ENCODE results near the gene PALLD. TPM values are rescaled to one million over a fixed set of nuclear protein-coding genes. Genes with fewer than 3 reads are reported as not detected.

Gene PALLD
- total RNA-seq, 2 experiments from 2014 or later: 1.2 to 1.3 TPM

DNA sequence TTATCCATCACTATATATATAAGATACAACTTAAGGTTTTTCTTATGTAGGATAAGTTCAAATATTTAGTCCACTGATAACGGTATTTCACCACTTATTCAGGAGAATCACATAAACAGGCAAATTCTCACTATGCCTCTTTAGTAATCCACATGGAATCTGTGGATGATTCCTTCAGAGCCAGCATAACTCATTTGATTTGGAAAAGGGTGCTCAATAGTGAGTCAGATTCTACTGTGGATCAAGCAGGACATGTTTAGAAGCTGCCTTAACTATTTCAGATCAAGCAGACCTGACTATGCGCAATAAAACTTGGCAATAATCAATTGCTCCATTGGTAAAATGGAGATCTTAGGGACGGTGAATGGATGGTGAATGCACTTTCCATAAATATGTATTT, 329.1 kb downstream of the PALLD start:
- Mint-ChIP-seq H3K4me1 (ENCODE audit: low read depth) (no peaks in the 10 kb centered on the region), H3K27ac (no peak overlapping the region), H3K9me3 (ENCODE audit: insufficient read depth) (no peaks in the 10 kb centered on the region), H3K4me3 (no peak overlapping the region), H3K36me3 (ENCODE audit: low read depth) (no peaks in the 10 kb centered on the region), H3K27me3 (ENCODE audit: low read depth) (peaks cover 19% of the 10 kb centered on the region)
- ChIA-PET CTCF (no interaction called here), POLR2A (no interaction called here)
- ATAC-seq (no peak), DNase-seq (no peak)

DNA sequence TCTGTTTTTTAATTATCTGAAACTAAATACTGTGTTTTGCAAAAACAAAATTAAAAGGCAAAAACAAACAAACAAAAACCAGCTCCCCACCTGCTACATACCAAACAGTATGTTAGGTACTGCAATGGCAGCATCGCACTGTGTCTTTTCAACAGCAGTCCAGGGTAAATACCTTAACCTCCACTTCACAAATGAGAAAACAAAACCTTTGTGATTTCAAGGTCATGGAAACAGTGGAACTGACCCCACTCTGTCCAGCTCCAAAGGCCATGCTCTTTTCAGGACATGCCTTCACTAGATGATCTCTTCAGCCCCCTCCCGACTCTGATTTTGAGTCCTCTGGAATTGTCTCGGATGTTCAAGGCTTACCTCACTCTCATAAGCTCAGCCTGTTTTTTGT, 329.8 kb downstream of the PALLD start:
- CTCF ChIA-PET: no interaction called here
- POLR2A ChIA-PET: no interaction called here
- Mint-ChIP-seq H3K9me3 (ENCODE audit: insufficient read depth) (no peaks in the 10 kb centered on the region), H3K4me1 (ENCODE audit: low read depth) (peaks cover 3% of the 10 kb centered on the region), H3K27me3 (ENCODE audit: low read depth) (peaks cover 26% of the 10 kb centered on the region), H3K36me3 (ENCODE audit: low read depth) (no peaks in the 10 kb centered on the region), H3K27ac (no peak overlapping the region), H3K4me3 (no peak overlapping the region)
- ATAC-seq (no peak), DNase-seq (no peak)

DNA sequence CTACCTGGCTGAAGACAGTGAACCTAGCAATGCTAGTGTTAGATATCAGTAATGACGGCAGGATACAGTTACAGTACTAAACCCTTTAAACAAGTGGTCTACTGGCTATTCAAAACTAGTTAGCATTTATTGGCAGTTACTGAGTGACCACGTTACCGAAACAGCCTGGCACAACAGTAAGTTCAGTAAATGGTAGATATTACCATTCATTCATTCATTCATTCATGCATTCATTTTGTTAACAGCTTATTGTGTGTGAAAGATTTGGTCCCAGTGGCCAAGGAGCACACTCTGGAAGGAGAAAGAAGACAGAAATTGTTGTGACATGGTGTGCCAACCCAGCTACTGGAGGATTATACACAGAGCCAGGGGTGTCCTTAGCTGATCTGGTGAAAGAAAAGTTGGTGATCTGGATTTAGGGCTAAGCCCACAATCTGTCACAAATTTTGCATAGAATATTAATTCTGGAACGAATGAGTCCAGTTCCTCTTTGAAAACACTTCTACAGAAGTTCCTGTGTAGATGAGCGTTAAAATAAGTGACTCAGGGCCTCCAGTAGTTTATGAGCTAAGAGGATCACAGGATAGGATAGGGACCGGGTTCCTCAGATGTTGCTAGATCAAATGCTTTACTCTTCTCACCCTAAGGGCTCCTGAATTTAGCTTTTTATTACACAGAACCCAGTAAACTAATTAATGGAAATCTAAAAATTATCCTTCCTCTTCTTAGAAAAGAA, 334.1 kb downstream of the PALLD start:
- peaks cover 57% of the 10 kb centered on the region for H3K27me3 Mint-ChIP-seq (ENCODE audit: low read depth)
- peaks cover 13% of the 10 kb centered on the region for H3K4me1 Mint-ChIP-seq (ENCODE audit: low read depth)
- H3K36me3 Mint-ChIP-seq (ENCODE audit: low read depth): no peaks in the 10 kb centered on the region
- DNase-seq (no peak), ATAC-seq (no peak)
- ChIA-PET POLR2A (interaction anchor here (1.0 kb wide), 1 partner anchor 217 kb away, joined by 3 read pairs; no protein-coding TSS in a partner anchor), CTCF (no interaction called here)
- no peak overlapping the region for H3K27ac Mint-ChIP-seq
- peak overlapping the region; percentile 52 for H3K4me3 Mint-ChIP-seq
- no peaks in the 10 kb centered on the region for H3K9me3 Mint-ChIP-seq (ENCODE audit: insufficient read depth)

DNA sequence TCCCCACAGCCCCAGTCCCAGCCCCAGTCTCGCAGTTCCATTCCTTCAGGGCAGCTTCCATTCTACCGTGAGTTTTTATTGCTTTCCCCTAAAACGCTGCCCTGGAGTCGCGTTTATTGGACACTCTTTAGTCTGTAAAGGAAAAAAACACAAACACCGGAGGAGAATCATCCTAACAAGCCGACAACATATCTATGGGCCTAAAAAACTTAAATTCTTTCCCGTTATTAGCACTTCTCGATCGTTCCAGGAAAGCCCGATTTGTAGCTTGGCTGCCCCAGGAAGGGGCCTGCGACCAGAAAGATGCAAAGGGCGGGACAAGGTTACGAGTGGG, 334.7 kb downstream of the PALLD start:
- Mint-ChIP-seq H3K27ac (no peak overlapping the region), H3K4me1 (ENCODE audit: low read depth) (peaks cover 13% of the 10 kb centered on the region), H3K9me3 (ENCODE audit: insufficient read depth) (no peaks in the 10 kb centered on the region), H3K27me3 (ENCODE audit: low read depth) (peaks cover 62% of the 10 kb centered on the region), H3K4me3 (peak overlapping the region; percentile 52), H3K36me3 (ENCODE audit: low read depth) (no peaks in the 10 kb centered on the region)
- CTCF ChIA-PET: interaction anchor here (1.5 kb wide), 1 partner anchor 92 kb away, joined by 3 read pairs; no protein-coding TSS in a partner anchor
- no peak for DNase-seq
- POLR2A ChIA-PET: no interaction called here
- no peak for ATAC-seq

DNA sequence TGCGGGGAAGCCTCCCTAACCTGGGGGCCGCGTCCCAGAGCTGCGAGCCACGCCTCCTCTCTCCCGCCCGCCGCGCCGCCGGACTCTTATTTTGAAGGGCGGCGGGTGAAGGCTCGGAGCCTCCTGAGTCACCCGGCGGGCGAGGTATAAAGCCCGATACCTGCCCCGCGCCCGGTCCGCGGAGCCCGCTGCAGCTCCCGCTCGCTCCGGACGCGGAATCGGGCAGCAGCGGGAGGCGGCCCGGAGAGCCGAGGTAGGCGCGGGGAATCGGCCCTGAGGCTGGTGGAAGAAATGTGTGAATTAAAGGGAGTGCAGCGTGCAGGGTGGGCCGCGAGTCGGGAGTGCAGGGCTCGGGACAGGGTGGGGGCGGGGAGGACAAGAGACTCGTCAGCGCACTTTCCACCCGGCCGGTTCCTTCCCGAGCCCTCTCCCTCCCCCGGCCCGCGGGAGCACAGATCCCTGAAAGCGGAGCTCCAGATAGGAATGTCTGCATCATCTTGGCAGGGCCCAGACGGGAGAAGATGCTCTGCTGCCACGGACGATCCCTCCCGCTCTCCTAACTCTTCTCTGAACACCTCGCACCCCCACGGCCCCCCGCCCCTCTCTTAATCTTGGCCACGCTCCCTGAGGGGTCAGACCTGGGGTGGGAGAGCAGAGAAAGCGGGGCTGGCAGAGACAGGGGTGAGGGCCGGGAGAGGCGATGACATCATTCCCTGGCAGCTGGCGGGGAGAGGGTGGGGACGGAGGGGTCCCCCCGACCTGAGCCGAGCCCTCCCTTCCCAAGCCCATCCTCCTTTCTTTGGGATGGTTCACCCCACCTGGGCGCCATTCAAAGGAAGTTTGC, 335.3 kb downstream of the PALLD start:
- no peak overlapping the region for H3K27ac Mint-ChIP-seq

DNA sequence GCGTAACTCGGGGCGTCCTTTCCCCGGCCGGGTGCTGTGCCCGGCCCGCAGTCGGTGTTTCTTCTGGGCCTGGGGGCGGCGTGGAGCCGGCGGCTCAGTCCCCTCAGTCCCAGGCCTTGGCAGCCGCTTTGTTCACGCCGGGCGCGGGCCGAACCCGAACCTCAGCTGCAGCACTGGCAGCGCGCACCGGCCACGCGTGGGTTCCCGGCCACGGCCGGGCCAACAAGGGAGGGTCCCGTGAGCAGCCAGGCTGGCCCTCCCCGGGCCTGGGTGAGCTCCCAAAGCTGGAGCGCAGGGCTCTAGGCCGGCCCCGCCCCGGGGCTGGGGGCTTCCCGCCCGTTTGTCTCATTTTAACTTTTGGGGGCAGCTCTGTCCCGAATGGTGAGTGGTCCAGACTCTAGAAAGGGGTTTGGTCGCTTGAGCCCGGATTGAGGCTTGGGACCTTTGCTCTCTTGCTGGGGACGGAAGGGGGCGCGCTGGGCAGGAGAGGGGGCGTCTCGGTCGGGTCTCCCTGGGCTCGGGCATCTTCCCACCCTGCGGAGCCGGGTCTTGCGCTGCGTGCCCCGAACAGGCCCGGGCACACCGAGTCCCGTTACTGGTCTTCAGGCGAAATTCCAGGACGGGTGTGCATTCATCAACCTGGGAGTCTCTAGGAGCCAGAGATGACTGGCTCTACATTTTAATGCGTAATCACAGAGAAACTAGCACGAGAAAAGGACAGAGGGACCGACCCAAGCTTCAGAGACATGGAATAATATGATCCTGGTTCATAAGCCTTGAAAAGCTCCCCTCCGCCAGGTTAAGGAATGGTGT, 336.1 kb downstream of the PALLD start:
- H3K36me3 Mint-ChIP-seq (ENCODE audit: low read depth): no peaks in the 10 kb centered on the region
- no peaks in the 10 kb centered on the region for H3K9me3 Mint-ChIP-seq (ENCODE audit: insufficient read depth)
- ATAC-seq (no peak), DNase-seq (no peak)
- H3K4me3 Mint-ChIP-seq: peak overlapping the region; percentile 56
- peaks cover 13% of the 10 kb centered on the region for H3K4me1 Mint-ChIP-seq (ENCODE audit: low read depth)
- POLR2A ChIA-PET: no interaction called here
- no peak overlapping the region for H3K27ac Mint-ChIP-seq
- CTCF ChIA-PET: interaction anchor here (0.9 to 1.5 kb wide), 4 partner anchors 11 to 247 kb away, joined by 3 to 5 read pairs (median 3); no protein-coding TSS in a partner anchor
- peaks cover 65% of the 10 kb centered on the region for H3K27me3 Mint-ChIP-seq (ENCODE audit: low read depth)

More for the DNA sequence above, 335.3 kb downstream of the PALLD start:
- ATAC-seq (peak; percentile 91), DNase-seq (peak; percentile 62)
- H3K4me1 Mint-ChIP-seq (ENCODE audit: low read depth): peaks cover 13% of the 10 kb centered on the region
- no peaks in the 10 kb centered on the region for H3K9me3 Mint-ChIP-seq (ENCODE audit: insufficient read depth)
- ChIA-PET CTCF (interaction anchor here (1.5 kb wide), 1 partner anchor 91 kb away, joined by 3 read pairs; no protein-coding TSS in a partner anchor), POLR2A (no interaction called here)
- peaks cover 60% of the 10 kb centered on the region for H3K27me3 Mint-ChIP-seq (ENCODE audit: low read depth)
- peak overlapping the region; percentile 52 for H3K4me3 Mint-ChIP-seq
- no peaks in the 10 kb centered on the region for H3K36me3 Mint-ChIP-seq (ENCODE audit: low read depth)

DNA sequence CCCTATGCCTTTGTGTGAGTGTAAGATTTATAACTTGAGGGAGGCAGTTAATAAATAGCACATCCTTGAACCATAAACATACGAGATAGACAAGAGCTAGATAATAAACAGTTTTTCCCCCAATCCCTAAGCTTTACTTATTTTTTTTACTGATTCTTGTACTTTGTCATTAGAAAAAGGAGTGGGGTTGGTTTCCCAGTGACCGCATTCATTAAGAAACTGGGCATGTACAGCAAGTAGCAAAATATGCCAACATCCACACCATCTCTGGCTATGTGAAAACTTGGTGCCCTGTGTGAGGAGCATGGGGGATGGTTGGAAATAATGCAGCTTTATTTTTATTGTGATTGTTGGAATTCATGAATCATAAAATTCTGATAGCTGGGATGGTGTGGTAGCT, 337.0 kb downstream of the PALLD start:
- Mint-ChIP-seq H3K4me1 (ENCODE audit: low read depth) (peaks cover 13% of the 10 kb centered on the region), H3K4me3 (no peak overlapping the region), H3K27me3 (ENCODE audit: low read depth) (peaks cover 67% of the 10 kb centered on the region), H3K27ac (no peak overlapping the region), H3K9me3 (ENCODE audit: insufficient read depth) (no peaks in the 10 kb centered on the region), H3K36me3 (ENCODE audit: low read depth) (no peaks in the 10 kb centered on the region)
- no peak for ATAC-seq
- ChIA-PET POLR2A (no interaction called here), CTCF (interaction anchor here (0.9 to 1.4 kb wide), 3 partner anchors 10 to 248 kb away, joined by 3 to 5 read pairs (median 3); no protein-coding TSS in a partner anchor)
- no peak for DNase-seq

DNA sequence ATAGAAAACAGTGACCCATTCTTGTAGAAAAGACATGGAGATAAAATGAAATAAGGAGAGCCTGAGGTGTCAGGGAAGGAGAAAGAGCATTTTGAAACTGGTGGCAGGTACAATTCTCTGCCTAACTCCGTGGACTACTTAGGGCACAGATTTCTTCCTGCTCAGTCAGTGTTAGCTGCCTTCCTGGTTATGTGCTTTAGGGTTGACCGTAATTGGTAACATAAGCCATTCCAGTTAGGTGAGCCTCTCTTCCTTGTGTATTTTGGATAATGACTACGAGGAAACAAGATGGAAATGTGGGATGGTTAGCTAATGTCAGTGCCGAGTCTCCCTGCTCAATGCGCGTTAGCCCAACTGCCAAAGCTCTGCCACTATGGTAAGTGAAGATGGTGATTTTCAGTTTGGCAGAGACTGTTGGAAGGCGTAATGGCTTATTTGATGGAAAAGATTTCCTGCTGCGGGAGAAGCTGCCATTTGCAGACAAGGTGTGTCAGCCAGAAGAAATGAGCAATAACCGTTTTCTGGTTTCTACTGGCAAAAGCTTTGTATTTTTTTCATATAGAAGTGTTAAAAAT, 339.1 kb downstream of the PALLD start:
- Mint-ChIP-seq H3K27ac (no peak overlapping the region), H3K27me3 (ENCODE audit: low read depth) (peaks cover 59% of the 10 kb centered on the region), H3K9me3 (ENCODE audit: insufficient read depth) (no peaks in the 10 kb centered on the region), H3K4me3 (no peak overlapping the region), H3K36me3 (ENCODE audit: low read depth) (no peaks in the 10 kb centered on the region), H3K4me1 (ENCODE audit: low read depth) (peaks cover 20% of the 10 kb centered on the region)
- DNase-seq: no peak
- no peak for ATAC-seq
- ChIA-PET POLR2A (no interaction called here), CTCF (interaction anchor here (1.1 to 1.2 kb wide), 2 partner anchors 13 to 20 kb away, joined by 3 read pairs; no protein-coding TSS in a partner anchor)

DNA sequence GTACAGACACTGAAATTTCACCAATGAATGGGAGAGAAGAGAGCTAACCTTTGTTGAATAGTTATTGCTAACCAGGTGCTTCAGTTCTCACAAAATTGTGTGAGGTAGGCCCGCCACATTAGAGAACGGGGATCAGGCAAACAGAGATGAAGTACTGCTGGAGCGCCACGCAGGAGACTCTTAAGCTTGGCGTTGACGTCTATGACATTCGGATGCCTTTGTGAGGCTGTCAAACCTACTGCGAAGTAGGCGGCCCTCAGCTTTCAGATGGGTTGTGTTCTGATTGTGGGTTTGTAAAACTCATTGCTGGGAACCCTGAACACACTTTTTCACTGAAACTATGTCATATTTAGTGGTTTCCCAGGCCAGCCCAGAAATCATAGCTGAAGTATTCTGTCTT, 339.6 kb downstream of the PALLD start:
- DNase-seq (no peak), ATAC-seq (no peak)
- Mint-ChIP-seq H3K27me3 (ENCODE audit: low read depth) (peaks cover 54% of the 10 kb centered on the region), H3K4me1 (ENCODE audit: low read depth) (peaks cover 17% of the 10 kb centered on the region), H3K4me3 (no peak overlapping the region), H3K36me3 (ENCODE audit: low read depth) (no peaks in the 10 kb centered on the region), H3K9me3 (ENCODE audit: insufficient read depth) (no peaks in the 10 kb centered on the region), H3K27ac (no peak overlapping the region)
- POLR2A ChIA-PET: no interaction called here
- CTCF ChIA-PET: interaction anchor here (1.2 kb wide), 1 partner anchor 21 kb away, joined by 3 read pairs; no protein-coding TSS in a partner anchor

DNA sequence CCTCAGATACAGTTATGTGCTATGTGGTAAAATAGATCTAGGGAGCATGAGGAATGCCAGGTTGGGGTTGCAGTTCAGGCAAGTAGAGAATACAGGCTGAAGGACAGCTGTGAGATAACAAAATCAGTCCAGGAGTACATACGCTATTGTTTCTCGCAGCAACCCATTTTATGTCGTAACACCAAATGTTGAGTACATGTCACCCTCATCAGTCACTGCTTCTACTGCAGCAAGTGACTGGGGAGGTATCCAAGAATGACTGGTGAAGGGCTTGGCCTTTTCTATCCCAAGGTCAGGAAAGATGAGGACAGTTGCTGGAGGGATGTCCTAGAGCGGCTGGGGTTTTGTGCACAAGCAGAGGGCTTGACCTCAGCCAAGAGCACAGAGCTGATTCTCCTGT, 341.1 kb downstream of the PALLD start:
- Mint-ChIP-seq H3K4me3 (no peak overlapping the region), H3K9me3 (ENCODE audit: insufficient read depth) (no peaks in the 10 kb centered on the region), H3K36me3 (ENCODE audit: low read depth) (no peaks in the 10 kb centered on the region), H3K4me1 (ENCODE audit: low read depth) (peaks cover 10% of the 10 kb centered on the region), H3K27me3 (ENCODE audit: low read depth) (peaks cover 48% of the 10 kb centered on the region), H3K27ac (no peak overlapping the region)
- ChIA-PET CTCF (interaction anchor here (0.7 kb wide), 1 partner anchor 20 kb away, joined by 3 read pairs; no protein-coding TSS in a partner anchor), POLR2A (no interaction called here)
- ATAC-seq (no peak), DNase-seq (no peak)

DNA sequence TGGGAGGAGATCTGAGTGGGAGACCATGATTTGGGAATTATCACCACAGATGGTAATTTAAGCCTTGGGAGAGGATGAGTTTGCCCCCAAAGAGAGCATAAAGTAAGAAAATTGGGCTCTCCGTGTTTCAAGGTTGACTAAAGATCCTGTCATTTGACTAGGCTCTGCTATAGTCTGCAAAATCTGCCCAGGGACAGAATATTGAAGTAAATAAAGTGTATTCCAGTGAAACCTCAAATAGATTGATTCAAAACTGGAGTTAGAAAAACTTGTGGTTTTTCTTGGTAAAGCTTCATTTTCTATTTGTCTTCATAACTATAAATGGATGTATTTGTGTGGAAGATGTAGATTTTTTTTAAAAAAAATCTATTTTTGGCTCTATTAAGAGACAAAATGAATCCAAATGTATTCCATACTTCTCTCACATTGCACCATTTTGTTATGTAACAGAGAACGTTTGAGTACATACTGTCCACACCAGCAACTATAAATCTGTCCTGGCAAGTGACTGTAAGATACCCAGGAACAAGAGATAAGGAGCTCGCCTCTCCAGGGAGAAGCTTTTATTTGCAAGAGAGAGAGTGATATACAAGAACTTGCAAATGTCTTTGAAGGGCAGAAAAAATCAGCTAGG, 343.0 kb downstream of the PALLD start:
- Mint-ChIP-seq H3K4me3 (no peak overlapping the region), H3K27ac (no peak overlapping the region), H3K27me3 (ENCODE audit: low read depth) (peaks cover 41% of the 10 kb centered on the region)

More for the DNA sequence above, 343.0 kb downstream of the PALLD start:
- H3K4me1 Mint-ChIP-seq (ENCODE audit: low read depth): peaks cover 7% of the 10 kb centered on the region
- ChIA-PET POLR2A (interaction anchor here (0.7 kb wide), 1 partner anchor 261 kb away, joined by 4 read pairs; no protein-coding TSS in a partner anchor), CTCF (no interaction called here)
- DNase-seq: no peak
- no peaks in the 10 kb centered on the region for H3K9me3 Mint-ChIP-seq (ENCODE audit: insufficient read depth)
- ATAC-seq: no peak
- no peaks in the 10 kb centered on the region for H3K36me3 Mint-ChIP-seq (ENCODE audit: low read depth)
